H9 (cell line): ENCODE measurements around the gene EHD4. TPM values are rescaled to one million over a fixed set of nuclear protein-coding genes. Genes with fewer than 3 reads are reported as not detected.

Experiments used
- DNase-seq: peaks from one replicate; pipeline ENCODE4 v3.0.0-alpha.2; 2017
- H2AFZ ChIP-seq: one replicate; pipeline ENCODE4 v1.6.1; 2013; ENCODE audit warnings: mild to moderate bottlenecking, low read length, control low read depth, moderate library complexity
- H2AK5ac ChIP-seq: 2 replicates; pipeline ENCODE4 v1.6.1; 2013; ENCODE audit warnings: low read length, control low read depth, mixed read lengths; ENCODE audit not compliant: insufficient read length
- H2BK120ac ChIP-seq: one replicate; pipeline ENCODE4 v1.6.1; 2013; ENCODE audit warnings: low read depth, mild to moderate bottlenecking, low read length, control low read depth, inconsistent platforms; ENCODE audit not compliant: poor library complexity, severe bottlenecking
- H2BK12ac ChIP-seq: 2 replicates; pipeline ENCODE4 v1.6.1; 2013; ENCODE audit warnings: low read length, control low read depth, mixed read lengths, low read depth; ENCODE audit not compliant: insufficient read length
- H2BK15ac ChIP-seq: 2 replicates; pipeline ENCODE4 v1.6.1; 2013; ENCODE audit warnings: low read depth, low read length, control low read depth
- H2BK20ac ChIP-seq: one replicate; pipeline ENCODE4 v1.6.1; 2013; ENCODE audit warnings: low read depth, mild to moderate bottlenecking, low read length, control low read depth, inconsistent platforms; ENCODE audit not compliant: poor library complexity, severe bottlenecking
- H2BK5ac ChIP-seq: 2 replicates; pipeline ENCODE4 v1.6.1; 2013; ENCODE audit warnings: low read length, control low read depth, mixed read lengths; ENCODE audit not compliant: insufficient read length
- H3K14ac ChIP-seq: 2 replicates; pipeline ENCODE4 v1.6.1; 2013; ENCODE audit warnings: low read length, control low read depth; ENCODE audit not compliant: insufficient read depth
- H3K18ac ChIP-seq: 2 replicates; pipeline ENCODE4 v1.6.1; 2013; ENCODE audit warnings: low read depth, mild to moderate bottlenecking, mixed read lengths, low read length, control low read depth; ENCODE audit not compliant: insufficient read length
- H3K23ac ChIP-seq: 2 replicates; pipeline ENCODE4 v1.6.1; 2013; ENCODE audit warnings: low read length, control low read depth, mixed read lengths, low read depth; ENCODE audit not compliant: insufficient read length
- H3K23me2 ChIP-seq: 2 replicates; pipeline ENCODE4 v1.6.1; 2013; ENCODE audit warnings: low read depth, mild to moderate bottlenecking, mixed read lengths, low read length, control low read depth; ENCODE audit not compliant: insufficient read length, poor library complexity, severe bottlenecking
- H3K27ac ChIP-seq: 2 replicates; pipeline ENCODE4 v1.5.1; 2013; ENCODE audit warnings: low read length, control low read depth, mixed read lengths, low read depth; ENCODE audit not compliant: insufficient read length
- H3K27me3 ChIP-seq: 2 replicates; pipeline ENCODE4 v1.6.1; 2013; ENCODE audit warnings: low read length, control low read depth, inconsistent platforms; ENCODE audit not compliant: insufficient read depth
- H3K4ac ChIP-seq: 2 replicates; pipeline ENCODE4 v1.6.1; 2013; ENCODE audit warnings: low read depth, mild to moderate bottlenecking, control low read depth, inconsistent platforms, low read length, moderate library complexity
- H3K4me1 ChIP-seq: 2 replicates; pipeline ENCODE4 v1.6.1; 2013; ENCODE audit warnings: low read length, control low read depth, inconsistent platforms; ENCODE audit not compliant: insufficient read depth
- H3K4me2 ChIP-seq: 2 replicates; pipeline ENCODE4 v1.6.1; 2013; ENCODE audit warnings: low read length, control low read depth, mixed read lengths; ENCODE audit not compliant: insufficient read length, insufficient read depth
- H3K56ac ChIP-seq: 2 replicates; pipeline ENCODE4 v1.6.1; 2013; ENCODE audit warnings: low read depth, mild to moderate bottlenecking, mixed read lengths, low read length, control low read depth; ENCODE audit not compliant: insufficient read length
- H3K79me1 ChIP-seq: 2 replicates; pipeline ENCODE4 v1.6.1; 2013; ENCODE audit warnings: low read depth, mild to moderate bottlenecking, moderate library complexity, low read length, control low read depth, inconsistent platforms; ENCODE audit not compliant: insufficient read depth, poor library complexity, severe bottlenecking
- H3K79me2 ChIP-seq: 2 replicates; pipeline ENCODE4 v1.6.1; 2013; ENCODE audit warnings: low read length, control low read depth, inconsistent platforms; ENCODE audit not compliant: insufficient read depth
- H3K9ac ChIP-seq: 2 replicates; pipeline ENCODE4 v1.6.1; 2013; ENCODE audit warnings: low read length, control low read depth, mixed read lengths; ENCODE audit not compliant: insufficient read length; ENCODE audit errors: extremely low read depth
- H3K9me3 ChIP-seq: one replicate; pipeline ENCODE4 v1.6.1; 2013; ENCODE audit warnings: low read depth, low read length, inconsistent platforms; ENCODE audit not compliant: control insufficient read depth
- H3T11ph ChIP-seq: one replicate; pipeline ENCODE4 v1.6.1; 2013; ENCODE audit warnings: mild to moderate bottlenecking, low read length, control low read depth, inconsistent platforms
- H4K20me1 ChIP-seq: one replicate; pipeline ENCODE4 v1.6.1; 2013; ENCODE audit not compliant: control insufficient read depth, insufficient read length, insufficient read depth
- H4K5ac ChIP-seq: 2 replicates; pipeline ENCODE4 v1.6.1; 2013; ENCODE audit warnings: low read depth, mild to moderate bottlenecking, mixed read lengths, low read length, control low read depth; ENCODE audit not compliant: insufficient read length
- H4K8ac ChIP-seq: replicated peaks from 2 replicates; pipeline ENCODE4 v1.6.1; 2013; ENCODE audit warnings: low read length, control low read depth, mixed read lengths, low read depth; ENCODE audit not compliant: insufficient read length
- H4K91ac ChIP-seq: 2 replicates; pipeline ENCODE4 v1.6.1; 2013; ENCODE audit warnings: low read depth, mild to moderate bottlenecking, moderate library complexity, mixed read lengths, low read length, control low read depth; ENCODE audit not compliant: insufficient read length
- H3K27ac Mint-ChIP-seq, 3 experiments: 2 replicates in 2 of 3; 3 replicates in 1 of 3; pipeline ENCODE4 v1.8.0; 2020 to 2021; ENCODE audit warnings: mixed read lengths in 3 of 3, mild to moderate bottlenecking in 1 of 3, moderate library complexity in 1 of 3
- H3K27me3 Mint-ChIP-seq: 2 replicates; pipeline ENCODE4 v1.8.0; 2021; ENCODE audit warnings: low read depth, mild to moderate bottlenecking, moderate library complexity, mixed read lengths
- H3K36me3 Mint-ChIP-seq, 3 experiments: 2 replicates in 2 of 3; 3 replicates in 1 of 3; pipeline ENCODE4 v1.8.0; 2020 to 2021; ENCODE audit warnings: low read depth in 3 of 3, mixed read lengths in 3 of 3; ENCODE audit not compliant: insufficient read depth in 1 of 3
- H3K4me1 Mint-ChIP-seq, 2 experiments: 2 replicates each; pipeline ENCODE4 v1.8.0; 2020; ENCODE audit warnings: mixed read lengths in 2 of 2
- H3K4me3 Mint-ChIP-seq, 2 experiments: 2 replicates in 1 of 2; 3 replicates in 1 of 2; pipeline ENCODE4 v1.8.0; 2020 to 2021; ENCODE audit warnings: mild to moderate bottlenecking in 2 of 2, mixed read lengths in 2 of 2, moderate library complexity in 1 of 2
- H3K9me3 Mint-ChIP-seq, 2 experiments: 2 replicates in 1 of 2; 3 replicates in 1 of 2; pipeline ENCODE4 v1.8.0; 2020; ENCODE audit warnings: mild to moderate bottlenecking in 2 of 2, mixed read lengths in 2 of 2, moderate library complexity in 1 of 2
- WGBS: extraction: QIAGEN DNeasy Blood & Tissue Kit; methylation state at CpG from one replicate; pipeline ENCODE4 v1.1.7; 2013; ENCODE audit warnings: missing lambda C conversion rate, low lambda C conversion rate, mixed read lengths; ENCODE audit not compliant: insufficient read length; ENCODE audit errors: extremely low coverage; 5-methylcytosine and 5-hydroxymethylcytosine counted together
- total RNA-seq: library from RNA; stranded (reverse); gene quantifications from 2 replicates; pipeline ENCODE4 v1.2.1, GENCODE V29; 2021
- TF ChIP-seq, protein P1 (sequence below): fragments of 200-600 bp; sonication (generic); conservative IDR thresholded peaks from 3 replicates; pipeline ENCODE4 v1.8.0; 2021; ENCODE audit warnings: antibody characterized with exemption, mild to moderate bottlenecking

The EHD4 gene
- total RNA-seq, 1 experiment from 2014 or later, result 22.9 TPM

DNA sequence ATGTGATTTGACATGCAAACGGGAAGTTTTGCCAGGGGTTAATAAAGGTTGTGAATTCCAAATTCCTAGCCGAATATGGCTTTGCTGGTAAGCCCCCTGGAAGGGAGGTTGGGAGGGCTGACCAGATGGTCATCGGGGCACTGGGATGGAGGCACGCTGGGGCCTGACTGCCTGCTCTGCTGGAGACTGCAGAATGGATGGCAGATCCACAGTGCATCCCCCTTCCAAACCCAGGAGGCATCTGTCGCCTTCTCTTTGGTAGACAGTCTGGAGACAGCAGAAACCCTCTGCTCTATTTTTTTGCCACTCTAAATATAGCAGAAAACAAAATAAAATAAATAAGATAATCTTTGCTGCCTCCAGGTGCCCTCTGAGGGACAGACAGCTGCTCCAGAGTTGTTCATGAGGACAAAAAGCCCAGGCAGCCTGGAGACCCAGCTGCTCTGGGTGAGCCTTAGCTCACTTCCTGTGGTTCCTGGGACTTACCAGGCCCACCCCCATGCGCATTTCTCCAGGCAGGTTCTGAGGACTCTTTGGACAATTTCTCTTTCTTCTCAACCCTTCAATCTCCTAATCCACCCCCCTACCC lies 72.4 kb downstream of the EHD4 start:
- Histone ChIP-seq H4K91ac (no peak overlapping the region), H3K9me3 (no peaks in the 10 kb centered on the region), H3K23me2 (no peaks in the 10 kb centered on the region), H3K9ac (no peak overlapping the region), H3K18ac (no peak overlapping the region), H2BK120ac (no peak overlapping the region), H3K56ac (no peak overlapping the region), H2BK20ac (no peak overlapping the region), H2BK12ac (no peak overlapping the region), H2AK5ac (no peak overlapping the region), H2BK5ac (no peak overlapping the region), H4K20me1 (no peaks in the 10 kb centered on the region), H3K79me1 (no peaks in the 10 kb centered on the region), H2BK15ac (no peak overlapping the region), H4K8ac (no peak overlapping the region), H3K79me2 (no peaks in the 10 kb centered on the region), H2AFZ (no peak overlapping the region), H3K27ac (no peak overlapping the region), H3K23ac (no peak overlapping the region), H3K14ac (no peak overlapping the region), H3K27me3 (no peaks in the 10 kb centered on the region), H3K4me1 (no peaks in the 10 kb centered on the region), H3K4ac (no peak overlapping the region), H3T11ph (no peak overlapping the region), H4K5ac (no peak overlapping the region), H3K4me2 (no peak overlapping the region)
- peaks cover 7 to 8% of the 10 kb centered on the region in 2 experiments for H3K4me1 Mint-ChIP-seq
- TF ChIP-seq, protein P1, sequence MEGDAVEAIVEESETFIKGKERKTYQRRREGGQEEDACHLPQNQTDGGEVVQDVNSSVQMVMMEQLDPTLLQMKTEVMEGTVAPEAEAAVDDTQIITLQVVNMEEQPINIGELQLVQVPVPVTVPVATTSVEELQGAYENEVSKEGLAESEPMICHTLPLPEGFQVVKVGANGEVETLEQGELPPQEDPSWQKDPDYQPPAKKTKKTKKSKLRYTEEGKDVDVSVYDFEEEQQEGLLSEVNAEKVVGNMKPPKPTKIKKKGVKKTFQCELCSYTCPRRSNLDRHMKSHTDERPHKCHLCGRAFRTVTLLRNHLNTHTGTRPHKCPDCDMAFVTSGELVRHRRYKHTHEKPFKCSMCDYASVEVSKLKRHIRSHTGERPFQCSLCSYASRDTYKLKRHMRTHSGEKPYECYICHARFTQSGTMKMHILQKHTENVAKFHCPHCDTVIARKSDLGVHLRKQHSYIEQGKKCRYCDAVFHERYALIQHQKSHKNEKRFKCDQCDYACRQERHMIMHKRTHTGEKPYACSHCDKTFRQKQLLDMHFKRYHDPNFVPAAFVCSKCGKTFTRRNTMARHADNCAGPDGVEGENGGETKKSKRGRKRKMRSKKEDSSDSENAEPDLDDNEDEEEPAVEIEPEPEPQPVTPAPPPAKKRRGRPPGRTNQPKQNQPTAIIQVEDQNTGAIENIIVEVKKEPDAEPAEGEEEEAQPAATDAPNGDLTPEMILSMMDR, result no peak
- no peak overlapping the region; a peak in 1 of 7 replicates for H3K27ac Mint-ChIP-seq
- H3K27me3 Mint-ChIP-seq, result no peaks in the 10 kb centered on the region
- peaks cover 8 to 47% (median 28%) of the 10 kb centered on the region in 3 experiments for H3K36me3 Mint-ChIP-seq
- no CpG with 5 or more reads among the region's 6 CpGs for WGBS
- no peaks in the 10 kb centered on the region; a peak in 1 of 5 replicates for H3K9me3 Mint-ChIP-seq
- DNase-seq, result no peak
- H3K4me3 Mint-ChIP-seq, result no peak overlapping the region
